Retina (tissue), 1 donor: Measurements from ENCODE around the gene C3orf18.
A peak's percentile ranks its signal among the peaks of the same experiment; 100 is the strongest.

Experiments used
- DNase-seq: peaks from one replicate; pipeline ENCODE4 v3.0.0-alpha.2; 2016

Gene C3orf18

GRCh38 chr3:50577348-50577747 is 9.8 kb upstream of the C3orf18 start:
- no peak for DNase-seq

- no peak for DNase-seq
Measured at GRCh38 chr3:50575372-50575771, 7.8 kb upstream of the C3orf18 start.

GRCh38 chr3:50574444-50574831 is 6.9 kb upstream of the C3orf18 start:
- no peak for DNase-seq

GRCh38 chr3:50573566-50574443 is 6.3 kb upstream of the C3orf18 start:
- no peak for DNase-seq

GRCh38 chr3:50572801-50573371 is 5.3 kb upstream of the C3orf18 start:
- DNase-seq, result no peak

- peak; percentile 70 for DNase-seq
Measured at GRCh38 chr3:50572158-50572557, 4.6 kb upstream of the C3orf18 start.

GRCh38 chr3:50571486-50571885 is 3.9 kb upstream of the C3orf18 start:
- no peak for DNase-seq

- DNase-seq, result no peak
Measured at GRCh38 chr3:50570508-50571279, 3.1 kb upstream of the C3orf18 start.

GRCh38 chr3:50568947-50569749 is 1.6 kb upstream of the C3orf18 start, which contains the start of gene HEMK1:
TSS of gene HEMK1 (plus strand) at chr3:50569522. CDS start at chr3:50571105, 1,583 bp downstream.
- DNase-seq, result peak; percentile 98

- DNase-seq, result no peak
Measured at GRCh38 chr3:50567011-50567385, 549 bp downstream of the C3orf18 start.

- DNase-seq, result no peak
Measured at GRCh38 chr3:50564321-50564720, 3.2 kb downstream of the C3orf18 start.

- DNase-seq, result no peak
Measured at GRCh38 chr3:50563867-50564266, 3.7 kb downstream of the C3orf18 start.

GRCh38 chr3:50562861-50563260 is 4.7 kb downstream of the C3orf18 start:
- no peak for DNase-seq

GRCh38 chr3:50559702-50560101 is 7.8 kb downstream of the C3orf18 start:
- no peak for DNase-seq

- DNase-seq, result no peak
Measured at GRCh38 chr3:50557915-50558314, 9.6 kb downstream of the C3orf18 start.

GRCh38 chr3:50557106-50557505 is 10.4 kb downstream of the C3orf18 start:
- DNase-seq, result no peak

GRCh38 chr3:50554553-50554952 is 13.0 kb downstream of the C3orf18 start:
- no peak for DNase-seq

GRCh38 chr3:50552598-50552997 is 14.9 kb downstream of the C3orf18 start:
- DNase-seq, result no peak

GRCh38 chr3:50551681-50552435 is 15.7 kb downstream of the C3orf18 start:
- no peak for DNase-seq

- no peak for DNase-seq
Measured at GRCh38 chr3:50551054-50551659, 16.4 kb downstream of the C3orf18 start.

GRCh38 chr3:50550079-50550736 is 17.3 kb downstream of the C3orf18 start:
- peak; percentile 79 for DNase-seq
